GM12801 (cell line): ENCODE data around the gene OR52E4.

ENCODE experiments used
- CTCF ChIP-seq: IDR thresholded peaks from one replicate; pipeline ENCODE4 v1.5.1; 2011; ENCODE audit warnings: control low read depth; ENCODE audit not compliant: insufficient read length; ENCODE audit errors: extremely low read depth

OR52E4 gene

GRCh38 chr11:5928811-5929210 is 48.4 kb downstream of the OR52E4 start:
- TF ChIP-seq CTCF: no peak

- no peak for TF ChIP-seq CTCF
Observed at GRCh38 chr11:5929571-5930368, 49.3 kb downstream of the OR52E4 start.

DNA sequence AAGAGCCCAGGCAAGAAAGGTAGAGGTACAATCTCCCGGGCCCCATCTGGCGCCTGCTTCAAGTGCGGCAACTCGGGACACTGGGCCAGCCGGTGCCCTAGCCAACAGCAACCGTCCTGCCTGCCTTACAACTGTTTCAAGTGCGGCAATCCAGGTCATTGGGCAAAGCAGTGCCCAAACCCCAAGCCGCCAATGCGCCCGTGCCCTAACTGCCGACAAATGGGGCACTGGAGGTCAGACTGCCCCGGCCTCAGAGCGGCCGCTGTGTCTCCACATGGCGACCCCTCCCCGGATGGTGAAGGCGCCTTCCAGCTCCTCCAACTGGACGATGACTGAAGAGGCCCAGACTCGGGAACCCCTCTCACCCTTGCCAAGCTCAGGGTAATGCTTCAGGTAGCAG is 50.2 kb downstream of the OR52E4 start:
- TF ChIP-seq CTCF: no peak

DNA sequence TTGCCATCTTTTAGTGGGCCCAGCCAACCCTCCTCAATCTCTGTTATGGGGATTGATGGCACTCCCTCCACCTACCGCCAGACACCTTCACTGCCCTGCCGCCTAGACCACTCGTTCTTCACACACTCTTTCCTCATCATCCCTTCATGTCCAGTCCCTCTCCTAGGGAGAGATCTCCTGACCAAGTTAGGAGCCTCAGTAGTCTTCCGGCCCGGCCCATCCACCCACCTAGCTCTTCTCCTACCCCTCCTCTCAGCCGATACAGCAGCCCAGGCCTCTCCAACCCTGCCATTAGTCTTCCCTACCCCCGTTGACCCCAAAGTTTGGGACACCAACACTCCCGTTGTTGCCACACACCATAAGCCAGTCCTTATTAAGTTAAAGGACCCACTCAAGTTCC is 50.6 kb downstream of the OR52E4 start:
- TF ChIP-seq CTCF: no peak

GRCh38 chr11:5932671-5933070 is 52.2 kb downstream of the OR52E4 start:
- TF ChIP-seq CTCF: no peak

- no peak for TF ChIP-seq CTCF
Observed at GRCh38 chr11:5933116-5933515, 52.7 kb downstream of the OR52E4 start.
